ENCODE results near the gene CADM1. TPM values are rescaled to one million over a fixed set of nuclear protein-coding genes. Genes with fewer than 3 reads are reported as not detected.

The CADM1 gene
- total and polyA plus RNA-seq, 9 of the 15 experiments (the other 6 are each of a cell fraction or from before 2014, with no cell fraction given): 0.42 TPM; not detected in 8

- ChIA-PET POLR2A (no interaction called here), CTCF (ENCODE audit: low intra/inter-chr PET ratio) (no interaction called here)
- H3K4me2 ChIP-seq (ENCODE audit: insufficient read depth, low read length): no peak overlapping the region
- no peaks in the 10 kb centered on the region for H3K9me3 ChIP-seq (replicated peaks; ENCODE audit: control insufficient read depth, insufficient read depth, low read depth, low read length)
- H3K9me1 ChIP-seq (ENCODE audit: control insufficient read depth, insufficient read depth, low read length): no peaks in the 10 kb centered on the region
- no peak for FAIRE-seq
- intact Hi-C loops (cut with micrococcal nuclease): no loop called here
- no peak overlapping the region for H3K4me3 ChIP-seq
- DNase-seq (ENCODE audit: extremely low read depth in 1 of 4, low spot score in 3 of 4): no peak
- in situ Hi-C loops (cut with MboI): no loop called here
- H3K79me2 ChIP-seq (ENCODE audit: control insufficient read depth, insufficient read depth, low read length): no peaks in the 10 kb centered on the region
- H3K9ac ChIP-seq (ENCODE audit: insufficient read depth in 1 of 2, low read depth in 2 of 2, low read length in 2 of 2): no peak overlapping the region
- BruUV-seq (replicated peaks): no TSS peak
- no peaks in the 10 kb centered on the region for H4K20me1 ChIP-seq (replicated peaks; ENCODE audit: control insufficient read depth, insufficient read depth, low read length)
- no peaks in the 10 kb centered on the region for H3K4me1 ChIP-seq (replicated peaks in 1 of 2; ENCODE audit: control insufficient read depth in 2 of 2, insufficient read depth in 2 of 2, low read length in 2 of 2)
- 0% methylated on average over 9 of the region's 9 CpGs for WGBS (ENCODE audit: insufficient coverage, low coverage, missing lambda C conversion rate)
- no peak overlapping the region for H3K27ac ChIP-seq (ENCODE audit: extremely low read depth, low read depth, low read length)
- H3K36me3 ChIP-seq (ENCODE audit: control insufficient read depth, insufficient read depth, low read length): no peaks in the 10 kb centered on the region
- ATAC-seq: no peak
- no peak overlapping the region for H2AFZ ChIP-seq (ENCODE audit: low read depth, low read length)
- no peaks in the 10 kb centered on the region for H3K27me3 ChIP-seq (ENCODE audit: control insufficient read depth in 2 of 2, insufficient read depth in 2 of 2, low read length in 2 of 2)
- TF ChIP-seq ZNF12 (CRISPR knock-in tag; IDR thresholded peaks at IDR 0.05) (no peak), ZNF512 (tag; IDR thresholded peaks at IDR 0.05) (no peak), RUNX1 (IDR thresholded peaks at IDR 0.05; ENCODE audit: low read depth) (no peak), ID3 (CRISPR knock-in tag; IDR thresholded peaks at IDR 0.05) (no peak), ID3 (tag; IDR thresholded peaks at IDR 0.05) (no peak), OTX1 (CRISPR knock-in tag; IDR thresholded peaks at IDR 0.05) (no peak), KDM5B (IDR thresholded peaks at IDR 0.05; ENCODE audit: insufficient replicate concordance, low read depth, low read length) (no peak), BMI1 (IDR thresholded peaks at IDR 0.05; ENCODE audit: low read length) (no peak), CHCHD3 (CRISPR knock-in tag; IDR thresholded peaks at IDR 0.05) (no peak), SREBF2 (CRISPR knock-in tag; IDR thresholded peaks at IDR 0.05) (no peak), CUX1 (CRISPR knock-in tag; IDR thresholded peaks at IDR 0.05) (no peak), BRCA1 (IDR thresholded peaks at IDR 0.05) (no peak), BRCA1 (CRISPR knock-in tag; IDR thresholded peaks at IDR 0.05) (no peak), EP400 (IDR thresholded peaks at IDR 0.05) (no peak), GATAD2B (IDR thresholded peaks at IDR 0.05; ENCODE audit: borderline replicate concordance) (no peak), ELK1 (CRISPR knock-in tag; IDR thresholded peaks at IDR 0.05) (no peak)
These were observed 249.0 kb downstream of the CADM1 start for GRCh38 chr11:115255006-115255762.

All from K562 (cell line).